Gastroesophageal sphincter (tissue), 3 donors: Measurements from ENCODE around the gene GRIA4.

Experiments used
- CTCF ChIP-seq, 4 experiments: fragments of 200-600 bp in 2 of 4; fragments of 450-650 bp in 2 of 4; sonication (generic) in 1 of 4; IDR thresholded peaks; one replicate each; pipeline ENCODE4 v1.5.1; 2017 to 2019; ENCODE audit warnings: antibody characterized with exemption in 4 of 4, mild to moderate bottlenecking in 2 of 4, moderate library complexity in 2 of 4
- POLR2A ChIP-seq, 2 donors: fragments of 450-650 bp; IDR thresholded peaks; one replicate each; pipeline ENCODE4 v1.6.1; 2017; ENCODE audit warnings: antibody characterized with exemption in 2 of 2, mild to moderate bottlenecking in 2 of 2, moderate library complexity in 1 of 2
- POLR2AphosphoS5 ChIP-seq: sonication (generic); formaldehyde crosslinking; IDR thresholded peaks from one replicate; pipeline ENCODE4 v1.6.1; 2017; ENCODE audit warnings: antibody characterized with exemption

DNA sequence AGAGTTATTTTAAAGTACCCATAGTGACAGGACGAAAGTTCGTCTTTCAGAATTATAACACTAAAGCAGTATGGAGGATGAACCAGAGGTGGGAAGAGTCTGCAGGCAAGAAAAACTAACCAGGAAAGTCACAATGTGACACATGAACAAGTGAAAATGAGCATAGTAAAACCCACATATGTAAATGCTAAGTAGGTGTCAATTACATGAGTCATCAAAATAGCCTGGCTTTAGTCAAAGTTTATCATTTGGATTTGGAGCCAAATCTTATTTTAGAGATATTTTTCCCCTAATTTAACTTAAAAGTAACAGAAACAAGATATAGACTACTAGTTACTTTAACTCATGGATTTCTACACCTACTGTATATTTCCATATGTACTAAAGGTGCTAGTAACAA, 159.8 kb downstream of the GRIA4 start:
- TF ChIP-seq CTCF (IDR thresholded peaks at IDR 0.05), result no peak
- no peak for TF ChIP-seq POLR2A (IDR thresholded peaks at IDR 0.05)
- TF ChIP-seq POLR2AphosphoS5, result no peak
